Left ventricle myocardium inferior (tissue), 1 donor: Measurements from ENCODE around the gene COL23A1. TPM values are rescaled to one million over a fixed set of nuclear protein-coding genes. Genes with fewer than 3 reads are reported as not detected.
"Not testable (repeated sequence)": the region's sequence is repeated elsewhere in the genome, so short reads cannot be mapped to it uniquely, and the experiment has no call there.

Source experiments
- DNase-seq: peaks from one replicate; pipeline ENCODE4 v3.0.0-alpha.2; 2020
- H3K27ac ChIP-seq: fragments of 200-600 bp; replicated peaks from 2 replicates; pipeline ENCODE4 v1.8.0; 2021
- H3K27me3 ChIP-seq: fragments of 200-600 bp; 2 replicates; pipeline ENCODE4 v1.8.0; 2021; ENCODE audit warnings: low read depth
- H3K36me3 ChIP-seq: fragments of 200-600 bp; 2 replicates; pipeline ENCODE4 v1.8.0; 2021
- H3K4me1 ChIP-seq: fragments of 200-600 bp; 2 replicates; pipeline ENCODE4 v1.8.0; 2021
- H3K4me3 ChIP-seq: fragments of 200-600 bp; 2 replicates; pipeline ENCODE4 v1.8.0; 2021; ENCODE audit warnings: mild to moderate bottlenecking, moderate library complexity
- H3K9me3 ChIP-seq: fragments of 200-600 bp; replicated peaks from 2 replicates; pipeline ENCODE4 v1.8.0; 2021
- CTCF ChIP-seq: fragments of 200-600 bp; IDR thresholded peaks from 2 replicates; pipeline ENCODE4 v1.8.0; 2021; ENCODE audit warnings: antibody characterized with exemption, mild to moderate bottlenecking, borderline replicate concordance
- intact Hi-C: fragments of 100-400 bp; cut with micrococcal nuclease; formaldehyde crosslinking; loops from one replicate; pipeline ENCODE4 v1.11.0; 2022
- total RNA-seq: library from RNA; stranded (reverse); fragmentation: NEBNext Ultra II Directional; extraction: Animal tissue kit (Norgen Biotek cat#: 25700); gene quantifications from one replicate; pipeline ENCODE4 v1.2.1, GENCODE V29; 2021
- donor health status: DM: no; HTN: yes; CAD: no; lungs with severe emphysema.

Gene COL23A1
- total RNA-seq, 1 donor from 2014 or later = 27.4 TPM

GRCh38 chr5:178231539-178232123, 358.6 kb downstream of the COL23A1 start:
- Histone ChIP-seq H3K36me3 (peaks cover 43% of the 10 kb centered on the region), H3K27ac (peak overlapping the region; percentile 96), H3K9me3 (peaks cover 4% of the 10 kb centered on the region), H3K4me1 (peaks cover 61% of the 10 kb centered on the region), H3K27me3 (no peaks in the 10 kb centered on the region), H3K4me3 (peak overlapping the region; percentile 98)
- intact Hi-C loops = no loop called here
- no peak for TF ChIP-seq CTCF
- no peak for DNase-seq

- Histone ChIP-seq H3K36me3 (peaks cover 49% of the 10 kb centered on the region), H3K27ac (peak overlapping the region; percentile 96), H3K4me3 (peak overlapping the region; percentile 98), H3K4me1 (peaks cover 55% of the 10 kb centered on the region), H3K9me3 (peaks cover 4% of the 10 kb centered on the region), H3K27me3 (no peaks in the 10 kb centered on the region)
- intact Hi-C loops = no loop called here
- TF ChIP-seq CTCF = no peak
- DNase-seq = peak; percentile 26
These were observed 359.2 kb downstream of the COL23A1 start for GRCh38 chr5:178230879-178231538.

- DNase-seq = peak; percentile 10
- Histone ChIP-seq H3K4me1 (peaks cover 43% of the 10 kb centered on the region), H3K9me3 (peaks cover 4% of the 10 kb centered on the region), H3K36me3 (peaks cover 60% of the 10 kb centered on the region), H3K27me3 (no peaks in the 10 kb centered on the region), H3K27ac (no peak overlapping the region), H3K4me3 (no peak overlapping the region)
- intact Hi-C loops = no loop called here
- no peak for TF ChIP-seq CTCF
These were observed 360.3 kb downstream of the COL23A1 start for GRCh38 chr5:178229861-178230260.

- H3K27me3 ChIP-seq, intact Hi-C loops, H3K27ac ChIP-seq, H3K4me3 ChIP-seq, H3K9me3 ChIP-seq: not testable (repeated sequence)
- peaks cover 67% of the 10 kb centered on the region for H3K36me3 ChIP-seq
- DNase-seq = peak; percentile 8
- peaks cover 40% of the 10 kb centered on the region for H3K4me1 ChIP-seq
These were observed 361.1 kb downstream of the COL23A1 start for GRCh38 chr5:178229111-178229510.

- Histone ChIP-seq H3K36me3 (peaks cover 67% of the 10 kb centered on the region), H3K4me1 (peaks cover 45% of the 10 kb centered on the region), H3K4me3 (no peak overlapping the region), H3K27me3 (no peaks in the 10 kb centered on the region), H3K9me3 (peaks cover 4% of the 10 kb centered on the region), H3K27ac (no peak overlapping the region)
- peak; percentile 1 for DNase-seq
- no peak for TF ChIP-seq CTCF
- intact Hi-C loops = no loop called here
These were observed 361.6 kb downstream of the COL23A1 start for GRCh38 chr5:178228609-178229008.

GRCh38 chr5:178227929-178228328, 362.3 kb downstream of the COL23A1 start:
- peaks cover 43% of the 10 kb centered on the region for H3K4me1 ChIP-seq
- peaks cover 4% of the 10 kb centered on the region for H3K9me3 ChIP-seq
- intact Hi-C loops = no loop called here
- H3K27ac ChIP-seq = no peak overlapping the region
- DNase-seq = no peak
- no peak overlapping the region for H3K4me3 ChIP-seq
- H3K36me3 ChIP-seq = peaks cover 67% of the 10 kb centered on the region
- TF ChIP-seq CTCF = no peak
- H3K27me3 ChIP-seq = no peaks in the 10 kb centered on the region
